ENCODE results near the gene PTPRG.

Gene PTPRG

GRCh38 chr3:62015111-62015510 lies 453.7 kb downstream of the PTPRG start:
- Histone ChIP-seq H3K4me3 (replicated peaks; ENCODE audit: low read depth, low read length) (no peak overlapping the region), H3K27me3 (replicated peaks; ENCODE audit: control insufficient read depth, insufficient read depth, low read length) (no peaks in the 10 kb centered on the region), H3K36me3 (ENCODE audit: control insufficient read depth, insufficient read depth, low read length) (no peaks in the 10 kb centered on the region)
- TF ChIP-seq, protein P1, sequence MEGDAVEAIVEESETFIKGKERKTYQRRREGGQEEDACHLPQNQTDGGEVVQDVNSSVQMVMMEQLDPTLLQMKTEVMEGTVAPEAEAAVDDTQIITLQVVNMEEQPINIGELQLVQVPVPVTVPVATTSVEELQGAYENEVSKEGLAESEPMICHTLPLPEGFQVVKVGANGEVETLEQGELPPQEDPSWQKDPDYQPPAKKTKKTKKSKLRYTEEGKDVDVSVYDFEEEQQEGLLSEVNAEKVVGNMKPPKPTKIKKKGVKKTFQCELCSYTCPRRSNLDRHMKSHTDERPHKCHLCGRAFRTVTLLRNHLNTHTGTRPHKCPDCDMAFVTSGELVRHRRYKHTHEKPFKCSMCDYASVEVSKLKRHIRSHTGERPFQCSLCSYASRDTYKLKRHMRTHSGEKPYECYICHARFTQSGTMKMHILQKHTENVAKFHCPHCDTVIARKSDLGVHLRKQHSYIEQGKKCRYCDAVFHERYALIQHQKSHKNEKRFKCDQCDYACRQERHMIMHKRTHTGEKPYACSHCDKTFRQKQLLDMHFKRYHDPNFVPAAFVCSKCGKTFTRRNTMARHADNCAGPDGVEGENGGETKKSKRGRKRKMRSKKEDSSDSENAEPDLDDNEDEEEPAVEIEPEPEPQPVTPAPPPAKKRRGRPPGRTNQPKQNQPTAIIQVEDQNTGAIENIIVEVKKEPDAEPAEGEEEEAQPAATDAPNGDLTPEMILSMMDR (IDR thresholded peaks at IDR 0.05; ENCODE audit: insufficient read depth, low read length, poor library complexity, severe bottlenecking), result no peak
- DNase-seq (ENCODE audit: extremely low read depth, insufficient read length), result no peak

DNA sequence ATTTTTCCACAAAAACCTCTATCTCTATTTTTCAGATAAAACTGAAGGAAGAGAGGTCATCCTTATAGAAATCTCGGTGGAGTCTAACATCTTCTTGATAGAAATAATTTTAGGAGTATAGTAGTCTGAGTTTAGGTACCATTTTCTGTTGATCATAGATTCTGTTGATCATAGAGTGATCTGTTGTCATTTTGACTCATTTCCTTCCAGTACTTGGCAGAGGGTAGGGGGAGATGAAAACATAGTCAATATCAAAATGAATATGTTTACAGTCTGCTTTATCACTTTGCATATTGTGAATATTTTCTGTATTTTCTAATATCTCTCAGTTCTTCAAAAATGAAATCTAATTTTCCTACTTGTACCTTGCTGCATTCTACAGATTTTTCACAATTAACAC lies 458.5 kb downstream of the PTPRG start:
- Histone ChIP-seq H3K4me3 (replicated peaks; ENCODE audit: low read depth, low read length) (no peak overlapping the region), H3K36me3 (ENCODE audit: control insufficient read depth, insufficient read depth, low read length) (no peaks in the 10 kb centered on the region), H3K27me3 (replicated peaks; ENCODE audit: control insufficient read depth, insufficient read depth, low read length) (no peaks in the 10 kb centered on the region)
- no peak for DNase-seq (ENCODE audit: extremely low read depth, insufficient read length)
- TF ChIP-seq, protein P1 (IDR thresholded peaks at IDR 0.05; ENCODE audit: insufficient read depth, low read length, poor library complexity, severe bottlenecking), result no peak

GRCh38 chr3:62020706-62021105 lies 459.3 kb downstream of the PTPRG start:
- no peak for DNase-seq (ENCODE audit: extremely low read depth, insufficient read length)
- Histone ChIP-seq H3K36me3 (ENCODE audit: control insufficient read depth, insufficient read depth, low read length) (no peaks in the 10 kb centered on the region), H3K27me3 (replicated peaks; ENCODE audit: control insufficient read depth, insufficient read depth, low read length) (no peaks in the 10 kb centered on the region), H3K4me3 (replicated peaks; ENCODE audit: low read depth, low read length) (no peak overlapping the region)
- TF ChIP-seq, protein P1 (IDR thresholded peaks at IDR 0.05; ENCODE audit: insufficient read depth, low read length, poor library complexity, severe bottlenecking), result no peak

GRCh38 chr3:62022312-62022711 lies 460.9 kb downstream of the PTPRG start:
- Histone ChIP-seq H3K4me3 (replicated peaks; ENCODE audit: low read depth, low read length) (no peak overlapping the region), H3K36me3 (ENCODE audit: control insufficient read depth, insufficient read depth, low read length) (no peaks in the 10 kb centered on the region), H3K27me3 (replicated peaks; ENCODE audit: control insufficient read depth, insufficient read depth, low read length) (no peaks in the 10 kb centered on the region)
- TF ChIP-seq, protein P1 (IDR thresholded peaks at IDR 0.05; ENCODE audit: insufficient read depth, low read length, poor library complexity, severe bottlenecking), result no peak
- no peak for DNase-seq (ENCODE audit: extremely low read depth, insufficient read length)

- Histone ChIP-seq H3K36me3 (ENCODE audit: control insufficient read depth, insufficient read depth, low read length) (no peaks in the 10 kb centered on the region), H3K27me3 (replicated peaks; ENCODE audit: control insufficient read depth, insufficient read depth, low read length) (no peaks in the 10 kb centered on the region), H3K4me3 (replicated peaks; ENCODE audit: low read depth, low read length) (no peak overlapping the region)
- TF ChIP-seq, protein P1 (IDR thresholded peaks at IDR 0.05; ENCODE audit: insufficient read depth, low read length, poor library complexity, severe bottlenecking), result no peak
- no peak for DNase-seq (ENCODE audit: extremely low read depth, insufficient read length)
These were observed 463.5 kb downstream of the PTPRG start for GRCh38 chr3:62024882-62025281.

DNA sequence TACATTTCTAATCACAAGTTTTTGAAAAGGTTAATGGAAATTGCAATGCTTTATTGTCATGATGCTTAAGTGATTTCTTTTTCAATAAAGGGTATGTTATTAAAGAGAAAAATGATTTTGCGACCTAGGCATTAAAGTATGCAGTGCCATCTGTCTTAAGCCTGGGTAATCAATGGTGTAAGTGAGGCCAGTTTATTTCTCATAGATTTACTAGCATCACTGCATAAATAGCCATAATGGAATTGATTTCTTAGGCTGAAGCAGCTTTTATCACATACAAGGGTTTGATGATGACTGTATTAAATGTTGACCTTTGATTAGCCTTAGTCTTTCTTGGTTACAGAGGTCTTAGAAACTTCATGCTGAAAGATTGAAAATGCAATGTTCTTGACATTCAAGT lies 464.5 kb downstream of the PTPRG start:
- Histone ChIP-seq H3K4me3 (replicated peaks; ENCODE audit: low read depth, low read length) (no peak overlapping the region), H3K36me3 (ENCODE audit: control insufficient read depth, insufficient read depth, low read length) (no peaks in the 10 kb centered on the region), H3K27me3 (replicated peaks; ENCODE audit: control insufficient read depth, insufficient read depth, low read length) (no peaks in the 10 kb centered on the region; the same call in 1 of the 2 replicates)
- DNase-seq (ENCODE audit: extremely low read depth, insufficient read length), result no peak
- TF ChIP-seq, protein P1 (IDR thresholded peaks at IDR 0.05; ENCODE audit: insufficient read depth, low read length, poor library complexity, severe bottlenecking), result no peak
